GM04504 (cell line): ENCODE measurements around the gene SPPL2B.
"Not testable (repeated sequence)": the region's sequence is repeated elsewhere in the genome, so short reads cannot be mapped to it uniquely, and the experiment has no call there.

ENCODE experiments used
- DNase-seq: peaks from one replicate; pipeline ENCODE4 v3.0.0-alpha.2; 2012; ENCODE audit warnings: low read depth

The SPPL2B gene

GRCh38 chr19:2328401-2329148 is at the start of gene SPPL2B, which contains the start of gene LSM7:
Gene SPPL2B, plus strand, starts transcription at chr19:2328684. Its CDS starts 26 bp downstream, at chr19:2328710.
Gene LSM7, minus strand, starts transcription at chr19:2328586. Its CDS starts 20 bp downstream, at chr19:2328566.
- DNase-seq, result peak; percentile 74

GRCh38 chr19:2280633-2281264 is 47.7 kb upstream of the SPPL2B start:
- no peak for DNase-seq

- DNase-seq, result not testable (repeated sequence)
Observed at GRCh38 chr19:2281265-2282061, 47.0 kb upstream of the SPPL2B start.

- no peak for DNase-seq
Observed at GRCh38 chr19:2282062-2282861, 46.2 kb upstream of the SPPL2B start, which contains the start of gene PEAK3. Gene PEAK3, minus strand, starts transcription at chr19:2282175. Its CDS starts 1,244 bp downstream, at chr19:2280931.

GRCh38 chr19:2282862-2283237 is 45.6 kb upstream of the SPPL2B start:
- no peak for DNase-seq

- DNase-seq, result no peak
Observed at GRCh38 chr19:2283835-2284507, 44.5 kb upstream of the SPPL2B start.

- no peak for DNase-seq
Observed at GRCh38 chr19:2286402-2287140, 41.9 kb upstream of the SPPL2B start.

- DNase-seq, result no peak
Observed at GRCh38 chr19:2287585-2288337, 40.7 kb upstream of the SPPL2B start.

GRCh38 chr19:2288338-2288817 is 40.1 kb upstream of the SPPL2B start:
- DNase-seq, result no peak

- no peak for DNase-seq
Observed at GRCh38 chr19:2288818-2289713, 39.4 kb upstream of the SPPL2B start.

GRCh38 chr19:2289714-2290435 is 38.6 kb upstream of the SPPL2B start:
- DNase-seq, result no peak

GRCh38 chr19:2290441-2291184 is 37.9 kb upstream of the SPPL2B start:
- no peak for DNase-seq

- no peak for DNase-seq
Observed at GRCh38 chr19:2291185-2291751, 37.2 kb upstream of the SPPL2B start.

- DNase-seq, result peak; percentile 85
Observed at GRCh38 chr19:2294687-2295335, 33.7 kb upstream of the SPPL2B start.

GRCh38 chr19:2296141-2296540 is 32.3 kb upstream of the SPPL2B start:
- no peak for DNase-seq

GRCh38 chr19:2300533-2300932 is 28.0 kb upstream of the SPPL2B start:
- DNase-seq, result no peak
